ENCODE data around the gene SETD1A.

Gene SETD1A

DNA sequence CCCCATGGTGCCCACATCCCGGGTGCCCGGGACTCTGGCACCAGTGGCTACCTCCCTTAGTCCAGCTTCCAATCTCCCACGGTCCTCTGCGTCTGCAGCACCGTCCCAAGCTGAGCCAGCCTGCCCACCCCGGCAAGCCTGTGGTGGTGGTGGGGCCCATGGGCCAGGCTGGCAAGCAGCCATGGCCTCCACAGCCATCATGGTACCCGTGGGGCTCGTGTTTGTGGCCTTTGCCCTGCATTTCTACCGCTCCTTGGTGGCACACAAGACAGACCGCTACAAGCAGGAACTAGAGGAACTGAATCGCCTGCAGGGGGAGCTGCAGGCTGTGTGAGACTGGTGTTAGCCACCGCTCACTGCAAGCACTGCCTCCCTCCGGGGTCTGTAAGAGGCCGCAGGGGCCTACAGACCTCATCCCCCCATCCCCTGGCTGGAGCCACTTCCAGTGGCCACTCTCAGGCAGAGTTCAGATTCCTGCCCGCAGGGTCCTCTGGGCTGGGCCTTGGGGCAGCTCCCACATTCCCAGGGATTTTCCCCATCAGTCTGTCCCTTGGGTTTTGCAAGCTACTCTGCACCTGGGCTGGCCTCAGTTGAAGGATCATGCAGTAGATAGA, 3.9 kb upstream of the SETD1A start:
- peak; percentile 72 for DNase-seq (ENCODE audit: low read depth)

DNA sequence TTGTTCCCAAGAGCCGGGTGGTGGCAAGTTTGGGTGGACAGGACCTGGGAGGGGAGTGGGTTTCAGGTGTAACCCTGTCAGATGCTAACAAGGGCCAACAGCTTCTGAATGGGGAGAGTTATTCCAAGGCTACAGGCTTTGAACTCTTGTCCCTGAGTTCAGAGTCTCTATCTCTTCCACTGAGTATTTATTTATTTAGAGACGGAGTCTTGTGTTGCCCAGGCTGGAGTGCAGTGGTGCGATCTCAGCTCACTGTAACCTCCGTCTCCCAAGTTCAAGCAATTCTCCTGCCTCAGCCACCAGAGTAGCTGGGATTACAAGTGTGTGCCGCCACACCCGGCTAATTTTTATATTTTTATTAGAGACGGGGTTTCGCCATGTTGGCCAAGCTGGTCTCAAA, 2.6 kb upstream of the SETD1A start:
- no peak for DNase-seq (ENCODE audit: low read depth)

DNA sequence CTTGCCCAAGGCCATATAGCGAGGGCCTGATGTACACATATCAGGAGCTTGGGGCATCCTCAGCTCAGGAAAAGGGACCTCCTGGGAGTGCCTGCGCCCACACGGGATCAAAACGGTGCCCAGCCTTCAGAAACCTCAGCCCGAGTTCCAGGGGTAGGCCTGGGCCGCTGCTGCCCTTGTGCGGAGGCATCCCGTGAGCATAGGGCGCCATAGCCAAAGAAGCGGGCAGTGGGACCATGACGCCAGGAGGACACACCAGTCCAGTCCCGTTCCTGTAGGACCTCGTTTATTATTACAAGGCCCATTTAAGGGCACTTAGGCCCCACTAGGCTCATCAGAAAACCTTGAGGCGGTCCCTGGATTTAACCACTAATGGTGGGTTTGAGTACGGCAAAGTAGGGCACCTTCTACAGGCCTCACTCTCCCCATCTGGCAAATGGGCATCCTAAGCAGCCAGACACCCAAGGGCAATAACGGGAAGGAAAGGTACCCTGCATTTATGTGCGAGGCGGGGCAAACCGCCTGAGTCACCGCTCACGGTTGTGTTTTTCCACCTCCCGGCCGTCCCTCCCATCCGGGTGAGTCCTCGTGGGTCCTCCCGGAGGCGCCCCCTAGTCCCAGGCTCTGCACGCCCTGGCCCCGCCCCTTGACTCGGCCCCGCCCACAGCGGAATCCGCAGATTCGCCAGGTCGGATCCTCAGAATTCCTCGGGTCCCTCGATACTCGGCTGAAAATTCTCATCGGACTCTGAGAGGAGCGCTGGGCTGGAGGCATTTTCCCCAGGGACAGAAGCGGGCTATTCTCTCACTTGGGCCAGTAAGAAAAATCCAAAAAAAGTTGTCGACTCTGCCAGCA, 726 bp upstream of the SETD1A start:
- DNase-seq (ENCODE audit: low read depth) = peak; percentile 61

DNA sequence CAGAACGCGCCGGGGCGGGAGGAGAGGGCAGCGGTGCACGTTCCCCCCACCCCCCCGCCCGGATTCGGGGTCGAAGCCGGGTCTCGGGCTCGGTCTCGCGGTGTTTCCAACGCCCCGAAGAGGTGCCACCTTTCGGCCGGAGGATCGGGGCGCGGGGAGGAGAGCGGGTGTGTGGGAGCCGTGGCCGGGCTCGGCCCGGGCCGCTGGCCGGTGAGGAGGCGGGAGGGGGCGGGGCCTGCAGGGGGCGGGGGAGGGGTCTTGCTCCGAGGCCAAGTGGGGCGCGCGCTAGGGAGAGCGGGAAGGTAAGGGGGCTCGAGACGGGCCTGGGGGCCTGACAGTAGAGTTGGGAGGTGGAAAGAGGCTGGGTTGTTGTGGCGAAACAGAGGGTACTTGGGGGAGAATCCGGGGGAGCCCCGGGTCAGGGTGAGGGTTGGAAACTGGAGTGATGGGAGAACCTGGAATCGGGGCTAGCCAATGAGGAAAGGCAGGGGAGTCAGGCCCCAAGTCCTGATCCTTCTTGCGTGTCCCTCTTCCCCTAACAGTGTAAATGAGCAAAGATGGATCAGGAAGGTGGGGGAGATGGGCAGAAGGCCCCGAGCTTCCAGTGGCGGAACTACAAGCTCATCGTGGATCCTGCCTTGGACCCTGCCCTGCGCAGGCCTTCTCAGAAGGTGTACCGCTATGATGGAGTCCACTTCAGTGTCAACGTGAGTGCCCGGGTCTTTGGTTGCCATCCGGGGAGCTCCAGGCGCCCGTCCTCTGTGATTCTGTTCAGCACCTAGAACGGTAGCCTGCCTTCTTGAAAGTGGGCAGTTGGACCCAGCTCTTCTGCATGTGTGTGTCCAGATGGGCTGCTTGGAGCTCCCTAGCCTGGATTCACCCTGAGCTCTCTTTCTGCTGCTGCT, 873 bp downstream of the SETD1A start:
- no peak for DNase-seq (ENCODE audit: low read depth)

DNA sequence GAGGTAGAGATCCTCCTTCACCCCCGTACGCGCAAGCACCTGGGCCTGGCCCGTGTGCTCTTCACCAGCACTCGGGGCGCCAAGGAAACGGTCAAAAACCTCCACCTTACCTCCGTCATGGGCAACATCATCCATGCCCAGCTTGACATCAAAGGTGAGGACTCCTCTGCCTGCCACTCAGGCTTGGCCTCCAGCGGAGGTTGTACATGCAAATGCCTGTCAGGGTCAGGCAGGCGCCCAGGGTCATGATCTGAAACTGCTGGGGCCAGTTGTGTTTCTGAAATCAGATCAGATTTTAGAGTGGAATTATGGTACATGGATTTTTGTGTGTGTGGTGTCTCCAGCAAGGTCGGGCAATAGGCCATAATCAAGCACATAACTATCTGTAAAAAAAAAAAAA, 3.8 kb downstream of the SETD1A start:
- DNase-seq (ENCODE audit: low read depth) = no peak

DNA sequence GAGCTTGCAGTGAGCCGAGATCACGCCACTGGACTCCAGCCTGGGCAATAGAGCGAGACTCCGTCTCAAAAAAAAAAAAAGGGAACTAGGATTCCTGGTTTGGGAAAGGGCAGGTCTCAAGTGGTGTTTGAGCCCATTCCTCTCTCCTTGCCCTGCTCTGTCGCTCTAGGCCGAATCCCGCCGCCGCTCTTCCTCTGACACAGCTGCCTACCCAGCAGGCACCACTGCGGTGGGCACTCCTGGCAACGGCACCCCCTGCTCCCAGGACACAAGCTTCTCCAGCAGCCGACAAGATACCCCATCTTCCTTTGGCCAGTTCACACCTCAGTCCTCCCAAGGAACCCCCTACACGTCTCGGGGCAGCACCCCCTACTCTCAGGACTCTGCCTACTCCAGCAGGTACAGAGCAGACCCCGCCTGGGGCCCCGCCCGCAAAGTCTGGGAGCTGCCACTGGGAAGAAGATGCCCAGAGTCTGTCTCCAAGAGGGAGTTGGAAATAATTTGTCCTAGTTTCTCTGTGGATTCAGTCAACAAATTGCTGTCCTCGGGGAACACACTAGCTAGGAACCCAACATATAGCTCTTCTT, 6.5 kb downstream of the SETD1A start:
- no peak for DNase-seq (ENCODE audit: low read depth)

DNA sequence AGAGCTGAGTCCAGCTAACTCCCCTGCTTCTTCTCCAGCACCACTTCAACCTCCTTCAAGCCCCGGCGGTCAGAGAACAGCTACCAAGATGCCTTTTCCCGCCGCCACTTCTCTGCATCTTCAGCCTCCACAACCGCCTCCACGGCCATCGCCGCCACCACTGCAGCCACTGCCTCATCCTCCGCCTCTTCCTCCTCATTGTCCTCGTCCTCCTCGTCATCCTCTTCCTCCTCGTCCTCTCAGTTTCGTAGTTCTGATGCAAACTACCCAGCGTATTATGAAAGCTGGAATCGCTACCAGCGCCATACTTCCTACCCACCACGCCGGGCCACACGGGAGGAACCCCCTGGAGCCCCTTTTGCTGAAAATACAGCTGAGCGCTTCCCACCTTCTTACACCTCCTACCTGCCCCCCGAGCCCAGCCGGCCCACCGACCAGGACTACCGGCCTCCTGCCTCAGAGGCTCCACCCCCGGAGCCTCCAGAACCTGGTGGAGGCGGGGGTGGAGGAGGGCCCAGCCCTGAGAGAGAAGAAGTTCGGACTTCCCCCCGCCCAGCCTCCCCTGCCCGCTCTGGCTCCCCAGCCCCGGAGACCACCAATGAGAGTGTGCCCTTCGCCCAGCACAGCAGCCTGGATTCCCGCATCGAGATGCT, 7.1 kb downstream of the SETD1A start:
- DNase-seq (ENCODE audit: low read depth) = no peak

DNA sequence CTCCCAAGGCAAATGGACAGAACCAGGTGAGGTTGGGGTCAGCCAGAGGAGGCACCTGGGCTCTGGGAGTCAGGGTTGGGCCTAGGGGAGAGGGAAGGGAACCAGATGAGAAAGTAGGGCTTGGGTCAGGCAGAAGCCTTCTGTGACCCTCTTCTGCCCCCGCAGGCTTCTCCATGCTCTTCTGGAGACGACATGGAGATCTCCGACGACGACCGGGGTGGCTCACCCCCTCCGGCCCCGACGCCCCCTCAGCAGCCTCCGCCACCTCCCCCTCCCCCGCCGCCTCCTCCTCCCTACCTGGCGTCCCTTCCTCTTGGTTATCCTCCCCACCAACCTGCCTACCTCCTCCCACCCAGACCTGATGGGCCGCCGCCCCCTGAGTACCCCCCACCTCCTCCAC, 7.9 kb downstream of the SETD1A start:
- DNase-seq (ENCODE audit: low read depth) = no peak

DNA sequence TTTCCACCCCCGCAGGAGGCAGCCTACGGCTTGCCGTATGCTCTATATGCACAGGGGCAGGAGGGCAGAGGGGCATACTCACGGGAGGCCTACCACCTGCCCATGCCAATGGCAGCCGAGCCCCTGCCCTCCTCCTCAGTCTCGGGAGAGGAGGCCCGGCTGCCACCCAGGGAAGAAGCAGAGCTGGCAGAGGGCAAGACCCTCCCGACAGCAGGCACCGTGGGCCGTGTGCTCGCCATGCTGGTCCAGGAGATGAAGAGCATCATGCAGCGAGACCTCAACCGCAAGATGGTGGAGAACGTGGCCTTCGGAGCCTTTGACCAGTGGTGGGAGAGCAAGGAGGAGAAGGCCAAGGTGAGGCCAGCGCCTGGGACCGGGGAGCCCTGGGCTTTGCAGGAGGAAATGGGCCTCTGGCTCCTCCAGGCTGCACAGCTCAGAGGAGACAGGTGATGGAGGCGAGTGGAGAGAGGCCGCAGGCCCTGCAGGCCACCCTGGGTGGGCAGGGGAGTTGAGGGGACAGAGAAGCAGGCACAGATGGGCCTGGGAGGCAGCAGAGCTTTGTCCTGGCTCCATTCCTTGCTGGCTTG, 8.6 kb downstream of the SETD1A start:
- DNase-seq (ENCODE audit: low read depth) = no peak

DNA sequence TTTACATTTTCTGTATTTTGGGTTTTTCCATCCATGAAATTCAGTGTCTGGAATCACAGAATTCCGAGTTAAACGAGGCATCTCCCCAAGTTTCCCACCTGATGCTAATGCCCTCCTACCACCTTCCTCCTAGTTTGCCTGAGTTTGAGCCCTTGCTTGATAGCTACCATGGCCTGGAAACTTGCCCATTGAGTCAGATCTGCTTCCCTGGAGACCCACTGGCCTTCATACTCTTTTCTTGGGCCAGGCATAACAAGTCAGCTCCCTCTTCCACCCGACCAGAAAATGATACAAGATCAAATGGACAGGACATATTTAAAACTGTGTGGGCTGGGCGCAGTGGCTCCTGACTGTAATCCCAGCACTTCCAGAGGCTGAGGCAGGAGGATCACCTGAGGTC, 10.2 kb downstream of the SETD1A start:
- no peak for DNase-seq (ENCODE audit: low read depth)

DNA sequence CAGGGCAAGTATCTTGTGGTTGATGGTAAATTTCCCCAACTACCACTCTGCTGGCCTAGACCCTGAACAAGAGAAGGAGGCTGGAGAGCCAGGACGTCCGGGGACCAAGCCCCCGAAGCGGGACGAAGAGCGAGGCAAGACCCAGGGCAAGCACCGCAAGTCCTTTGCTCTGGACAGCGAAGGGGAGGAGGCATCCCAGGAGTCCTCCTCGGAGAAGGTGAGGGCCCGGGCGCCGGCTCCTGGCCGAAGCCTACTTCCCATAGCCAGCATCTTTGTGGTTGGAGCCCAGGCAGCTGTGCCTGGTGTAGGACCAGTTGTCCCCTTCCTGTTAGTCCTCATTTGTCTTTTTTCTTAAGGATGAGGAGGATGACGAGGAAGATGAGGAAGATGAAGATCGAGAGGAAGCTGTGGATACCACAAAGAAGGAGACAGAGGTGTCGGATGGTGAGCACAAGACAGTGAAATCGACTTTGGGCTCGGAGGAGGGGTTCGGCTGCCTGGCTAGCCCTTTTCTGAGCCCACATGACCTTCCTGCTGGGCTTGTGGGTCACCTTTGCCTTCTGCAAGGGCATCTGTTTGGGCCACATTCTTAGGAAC, 11.8 kb downstream of the SETD1A start:
- no peak for DNase-seq (ENCODE audit: low read depth)

DNA sequence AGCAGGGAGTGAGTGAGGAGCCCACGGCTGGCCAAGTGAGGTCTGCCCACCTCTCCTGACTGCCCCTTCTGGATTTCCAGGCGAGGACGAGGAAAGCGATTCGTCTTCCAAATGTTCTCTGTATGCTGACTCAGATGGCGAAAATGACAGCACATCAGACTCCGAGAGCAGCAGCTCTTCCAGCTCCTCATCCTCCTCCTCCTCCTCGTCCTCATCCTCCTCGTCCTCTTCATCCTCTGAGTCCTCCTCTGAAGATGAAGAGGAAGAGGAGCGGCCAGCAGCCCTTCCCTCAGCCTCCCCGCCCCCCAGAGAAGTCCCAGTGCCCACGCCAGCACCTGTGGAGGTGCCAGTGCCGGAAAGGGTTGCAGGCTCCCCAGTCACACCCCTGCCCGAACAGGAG, 13.7 kb downstream of the SETD1A start:
- no peak for DNase-seq (ENCODE audit: low read depth)

DNA sequence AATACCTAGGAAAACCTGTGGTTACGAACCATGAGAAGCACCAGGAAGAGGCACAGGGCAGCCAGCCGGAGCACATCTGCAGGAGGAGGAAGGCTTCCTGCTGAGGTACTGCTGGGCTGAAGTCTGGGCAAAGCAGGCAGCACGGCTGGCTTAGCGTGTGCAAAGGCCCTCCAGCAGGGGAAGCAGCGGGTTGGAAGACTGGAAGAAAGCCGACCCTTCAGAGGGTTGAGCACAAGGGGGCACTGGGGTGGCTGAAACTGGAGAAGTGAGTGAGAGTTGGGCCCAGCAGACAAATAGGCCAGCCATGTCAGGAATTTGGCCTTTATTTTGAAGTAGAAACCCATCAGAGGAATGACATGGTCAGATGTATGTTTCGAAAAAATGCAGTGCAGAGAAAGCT, 15.3 kb downstream of the SETD1A start:
- no peak for DNase-seq (ENCODE audit: low read depth)

DNA sequence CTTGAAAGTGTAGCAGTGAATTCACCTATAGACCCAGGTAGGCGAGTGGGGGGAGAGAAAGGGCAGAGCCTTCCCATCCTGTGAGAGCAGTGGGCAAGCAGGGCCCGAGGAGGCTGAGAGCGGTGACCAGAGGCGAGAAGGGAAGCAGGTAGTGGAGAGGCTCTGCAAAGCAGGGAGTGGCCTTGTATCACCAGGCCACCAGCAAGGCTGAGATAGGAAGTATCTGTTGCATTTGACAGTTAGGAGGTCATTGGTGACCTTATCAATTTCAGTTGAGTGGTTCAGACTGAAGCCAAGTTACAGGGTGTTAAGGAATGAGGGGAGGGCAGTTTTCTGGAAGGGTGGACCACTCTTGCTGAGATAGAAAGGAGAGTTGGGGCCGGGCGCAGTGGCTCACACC, 16.8 kb downstream of the SETD1A start:
- DNase-seq (ENCODE audit: low read depth) = no peak

DNA sequence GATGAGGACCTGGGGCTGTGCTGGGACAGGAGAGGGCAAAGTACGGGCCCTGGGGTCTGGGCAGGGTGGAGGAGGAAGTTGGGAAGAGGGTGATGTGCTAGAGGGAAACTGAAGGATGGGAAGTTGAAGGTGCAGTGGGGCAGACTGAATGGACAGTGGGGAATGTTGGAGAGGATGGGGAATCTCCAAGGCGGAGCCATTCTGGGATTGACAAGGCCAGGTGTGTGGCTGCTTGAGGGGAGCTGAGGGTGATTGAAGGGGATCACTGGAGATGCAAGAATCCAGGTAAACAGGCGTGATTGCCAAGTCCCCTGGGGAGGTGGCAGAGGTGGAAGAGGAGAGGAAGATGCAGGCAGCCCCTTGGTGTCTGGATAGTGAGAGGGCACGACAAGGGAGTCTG, 18.9 kb downstream of the SETD1A start:
- DNase-seq (ENCODE audit: low read depth) = no peak

DNA sequence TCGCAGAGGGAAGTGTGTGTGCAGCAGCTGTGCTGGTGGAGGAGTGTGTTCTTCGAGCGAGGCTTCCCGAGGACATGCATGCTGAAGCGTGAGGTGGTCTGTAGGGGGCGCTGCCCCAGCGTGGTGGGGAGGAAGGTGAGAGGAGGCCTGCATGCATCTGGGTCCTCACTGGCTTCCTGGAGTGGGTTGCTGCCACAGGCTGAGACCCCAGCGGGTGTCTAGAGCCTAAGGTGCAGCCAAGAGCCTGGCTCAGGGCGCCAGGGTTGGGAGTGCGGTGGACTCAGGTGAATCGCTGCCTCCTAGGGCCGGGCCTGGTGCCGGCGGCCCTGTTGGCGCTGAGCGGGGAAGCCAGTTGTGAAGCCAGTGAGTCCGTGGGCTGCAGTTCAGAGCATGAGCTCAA, 19.9 kb downstream of the SETD1A start:
- DNase-seq (ENCODE audit: low read depth) = no peak

DNA sequence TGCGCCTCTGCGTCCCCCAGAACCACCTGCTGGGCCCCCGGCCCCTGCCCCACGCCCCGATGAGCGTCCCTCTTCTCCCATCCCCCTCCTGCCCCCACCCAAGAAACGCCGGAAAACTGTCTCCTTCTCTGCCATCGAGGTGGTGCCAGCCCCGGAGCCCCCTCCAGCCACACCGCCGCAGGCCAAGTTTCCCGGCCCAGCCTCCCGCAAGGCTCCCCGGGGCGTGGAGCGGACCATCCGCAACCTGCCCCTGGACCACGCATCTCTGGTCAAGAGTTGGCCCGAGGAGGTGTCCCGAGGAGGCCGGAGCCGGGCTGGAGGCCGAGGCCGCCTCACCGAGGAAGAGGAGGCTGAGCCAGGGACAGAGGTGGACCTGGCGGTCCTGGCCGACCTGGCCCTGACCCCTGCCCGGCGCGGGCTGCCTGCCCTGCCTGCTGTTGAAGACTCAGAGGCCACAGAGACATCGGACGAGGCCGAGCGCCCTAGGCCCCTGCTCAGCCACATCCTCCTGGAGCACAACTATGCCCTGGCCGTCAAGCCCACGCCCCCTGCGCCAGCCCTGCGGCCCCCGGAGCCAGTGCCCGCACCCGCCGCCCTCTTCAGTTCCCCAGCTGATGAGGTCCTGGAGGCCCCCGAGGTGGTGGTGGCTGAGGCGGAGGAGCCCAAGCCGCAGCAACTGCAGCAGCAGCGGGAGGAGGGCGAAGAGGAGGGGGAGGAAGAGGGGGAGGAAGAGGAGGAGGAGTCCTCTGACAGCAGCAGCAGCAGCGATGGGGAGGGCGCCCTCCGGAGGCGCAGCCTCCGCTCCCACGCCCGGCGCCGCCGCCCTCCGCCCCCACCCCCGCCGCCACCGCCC, 21.8 kb downstream of the SETD1A start:
- no peak for DNase-seq (ENCODE audit: low read depth)

DNA sequence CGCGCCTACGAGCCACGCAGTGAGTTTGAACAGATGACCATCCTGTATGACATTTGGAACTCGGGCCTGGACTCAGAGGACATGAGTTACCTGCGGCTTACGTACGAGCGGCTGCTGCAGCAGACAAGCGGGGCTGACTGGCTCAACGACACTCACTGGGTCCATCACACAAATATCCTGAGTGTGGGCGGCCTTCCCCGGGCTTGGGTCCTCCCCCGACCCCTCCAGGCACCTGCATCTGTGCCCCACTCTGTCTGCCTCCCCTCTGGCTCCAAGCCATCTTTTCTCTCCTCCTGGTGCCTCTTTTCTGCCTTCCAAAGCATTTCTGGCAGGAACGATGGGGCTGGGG, 22.4 kb downstream of the SETD1A start:
- no peak for DNase-seq (ENCODE audit: low read depth)

DNA sequence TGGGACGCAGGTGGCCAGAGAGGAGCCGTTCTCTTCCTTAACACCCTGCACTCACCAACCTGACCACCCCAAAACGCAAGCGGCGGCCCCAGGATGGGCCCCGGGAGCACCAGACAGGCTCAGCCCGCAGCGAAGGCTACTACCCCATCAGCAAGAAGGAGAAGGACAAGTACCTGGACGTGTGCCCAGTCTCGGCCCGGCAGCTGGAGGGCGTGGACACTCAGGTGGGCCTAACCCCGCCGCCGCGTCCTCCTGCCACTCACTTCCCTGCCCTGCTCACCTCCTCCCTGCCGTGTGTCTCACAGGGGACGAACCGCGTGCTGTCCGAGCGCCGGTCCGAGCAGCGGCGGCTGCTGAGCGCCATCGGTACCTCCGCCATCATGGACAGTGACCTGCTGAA, 22.9 kb downstream of the SETD1A start:
- DNase-seq (ENCODE audit: low read depth) = no peak

DNA sequence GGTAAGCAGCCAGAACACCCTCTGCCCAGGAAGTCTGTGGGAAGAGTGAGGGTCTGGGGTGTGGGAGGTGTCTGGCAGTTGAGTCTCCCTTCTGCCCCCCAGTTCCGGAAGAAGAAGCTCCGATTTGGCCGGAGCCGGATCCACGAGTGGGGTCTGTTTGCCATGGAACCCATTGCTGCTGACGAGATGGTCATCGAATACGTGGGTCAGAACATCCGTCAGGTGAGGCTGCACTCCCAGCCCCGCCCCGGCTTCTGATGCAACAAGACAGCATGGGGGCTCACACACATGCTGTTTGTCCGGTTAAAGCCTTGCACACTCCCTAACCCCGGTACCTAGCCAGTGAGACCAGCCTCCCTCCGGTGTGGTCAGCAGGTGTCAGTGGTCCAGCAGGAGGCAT, 23.4 kb downstream of the SETD1A start:
- DNase-seq (ENCODE audit: low read depth) = no peak

All from fibroblast of the conjunctiva (primary cell).